OCI-LY7 (cell line): ENCODE data around the gene DISC1. TPM values are rescaled to one million over a fixed set of nuclear protein-coding genes. Genes with fewer than 3 reads are reported as not detected.

Experiments
- BruUV-seq: library from RNA; stranded (reverse); fragments of 400-500 nt; replicated peaks from 2 replicates; lab custom pipeline; 2021; lab: Mats Ljungman, UMichigan
- CTCF ChIA-PET: fragments of 300-600 bp; sonication (Branson Sonifier 250); formaldehyde crosslinking; loops from one replicate; lab custom pipeline; 2022; ENCODE audit warnings: antibody characterized with exemption; ENCODE audit not compliant: unreplicated experiment; lab: Charles Lee
- POLR2A ChIA-PET: fragments of 300-600 bp; sonication (Branson Sonifier 250); formaldehyde crosslinking; loops from one replicate; lab custom pipeline; 2022; ENCODE audit warnings: antibody characterized with exemption; lab: Charles Lee
- DNase-seq: peaks from one replicate; pipeline ENCODE4 v3.0.0-alpha.2; 2015; ENCODE audit warnings: low spot score
- H2AFZ ChIP-seq: fragments of 200-600 bp; sonication (generic), shearing (Covaris generic); 2 replicates; pipeline ENCODE4 v1.6.1; 2014; ENCODE audit warnings: mild to moderate bottlenecking, antibody characterized with exemption, low read length, moderate library complexity
- H3K27ac ChIP-seq: fragments of 200-600 bp; sonication (generic); 2 replicates; pipeline ENCODE4 v1.5.1; 2014; ENCODE audit warnings: mixed run types, low read depth, mild to moderate bottlenecking, moderate library complexity, low read length, inconsistent platforms; ENCODE audit not compliant: poor library complexity, severe bottlenecking
- H3K36me3 ChIP-seq: fragments of 200-600 bp; sonication (generic); 2 replicates; pipeline ENCODE4 v1.6.1; 2014; ENCODE audit warnings: mild to moderate bottlenecking, antibody characterized with exemption, low read length, moderate library complexity, mixed read lengths; ENCODE audit not compliant: insufficient read depth
- H3K4me1 ChIP-seq: fragments of 200-600 bp; sonication (generic); 2 replicates; pipeline ENCODE4 v1.5.1; 2014; ENCODE audit warnings: mild to moderate bottlenecking, low read length; ENCODE audit not compliant: insufficient read depth, poor library complexity, severe bottlenecking
- H3K4me2 ChIP-seq: fragments of 200-600 bp; sonication (generic); 2 replicates; pipeline ENCODE4 v1.6.1; 2014; ENCODE audit warnings: mild to moderate bottlenecking, low read length
- H3K4me3 ChIP-seq: fragments of 200-600 bp; sonication (generic); 2 replicates; pipeline ENCODE4 v1.5.1; 2014; ENCODE audit warnings: mild to moderate bottlenecking, low read depth, low read length; ENCODE audit not compliant: poor library complexity, severe bottlenecking
- H3K79me2 ChIP-seq: fragments of 200-600 bp; sonication (generic); 2 replicates; pipeline ENCODE4 v1.6.1; 2016; ENCODE audit warnings: low read depth, mild to moderate bottlenecking, low read length, moderate library complexity, mixed read lengths; ENCODE audit not compliant: insufficient read depth
- H3K9me2 ChIP-seq: fragments of 200-600 bp; sonication (generic); 2 replicates; pipeline ENCODE4 v1.6.1; 2016; ENCODE audit warnings: mild to moderate bottlenecking, low read length, mixed read lengths; ENCODE audit not compliant: insufficient read depth
- H3K9me3 ChIP-seq: fragments of 200-600 bp; sonication (generic); 2 replicates; pipeline ENCODE4 v1.6.1; 2014; ENCODE audit warnings: mild to moderate bottlenecking, mixed run types, low read length, mixed read lengths
- H4K20me1 ChIP-seq: fragments of 200-600 bp; sonication (generic); 2 replicates; pipeline ENCODE4 v1.6.1; 2014; ENCODE audit warnings: mild to moderate bottlenecking, antibody characterized with exemption, low read length, moderate library complexity, mixed read lengths; ENCODE audit not compliant: insufficient read depth
- CTCF ChIP-seq: fragments of 200-600 bp; sonication (generic); conservative IDR thresholded peaks from 2 replicates; pipeline ENCODE4 v1.5.1; 2014; ENCODE audit warnings: mild to moderate bottlenecking, antibody characterized with exemption, low read length, moderate library complexity, mixed read lengths
- EZH2phosphoT487 ChIP-seq: fragments of 200-600 bp; sonication (generic); IDR thresholded peaks from 2 replicates; pipeline ENCODE4 v1.6.1; 2018; ENCODE audit warnings: low read depth, borderline replicate concordance, mild to moderate bottlenecking, mixed run types, antibody characterized with exemption, low read length, moderate library complexity, mixed read lengths
- intact Hi-C: fragments of 100-400 bp; cut with micrococcal nuclease; formaldehyde crosslinking; loops from one replicate; pipeline ENCODE4 v1.10.0; 2022; ENCODE audit not compliant: unreplicated experiment
- total RNA-seq, 2 experiments: library from RNA; depleted of rRNA in 1 of 2; stranded (reverse); fragments of >200 nt in 1 of 2; shearing (Covaris generic) in 1 of 2; gene quantifications; 2 replicates each; pipeline ENCODE4 v1.2.3, GENCODE V29; 2014 to 2022

Gene DISC1
- total RNA-seq, 2 experiments from 2014 or later = 0.91 TPM; not detected in 1

- no peaks in the 10 kb centered on the region for H3K36me3 ChIP-seq
- no peak overlapping the region for H3K4me3 ChIP-seq
- H3K4me2 ChIP-seq = no peak overlapping the region
- no peaks in the 10 kb centered on the region for H4K20me1 ChIP-seq
- no peak for DNase-seq
- no peak overlapping the region for H3K27ac ChIP-seq
- POLR2A ChIA-PET = no interaction called here
- no peak overlapping the region for H2AFZ ChIP-seq
- H3K9me2 ChIP-seq = no peaks in the 10 kb centered on the region
- no peaks in the 10 kb centered on the region for H3K9me3 ChIP-seq
- BruUV-seq = no TSS peak
- CTCF ChIA-PET = no interaction called here
- intact Hi-C loops = no loop called here
- no peaks in the 10 kb centered on the region for H3K79me2 ChIP-seq
- TF ChIP-seq EZH2phosphoT487 (no peak), CTCF (no peak)
- H3K4me1 ChIP-seq = no peaks in the 10 kb centered on the region
These were observed 50.9 kb downstream of the DISC1 start for GRCh38 chr1:231677442-231677841.

- H3K9me3 ChIP-seq = no peaks in the 10 kb centered on the region
- TF ChIP-seq CTCF (no peak), EZH2phosphoT487 (no peak)
- no peaks in the 10 kb centered on the region for H3K36me3 ChIP-seq
- ChIA-PET CTCF (no interaction called here), POLR2A (no interaction called here)
- intact Hi-C loops = no loop called here
- H4K20me1 ChIP-seq = no peaks in the 10 kb centered on the region
- H3K4me1 ChIP-seq = no peaks in the 10 kb centered on the region
- H3K4me3 ChIP-seq = no peak overlapping the region
- no peak overlapping the region for H3K4me2 ChIP-seq
- no peaks in the 10 kb centered on the region for H3K9me2 ChIP-seq
- BruUV-seq = no TSS peak
- H3K79me2 ChIP-seq = no peaks in the 10 kb centered on the region
- H3K27ac ChIP-seq = no peak overlapping the region
- no peak overlapping the region for H2AFZ ChIP-seq
- no peak for DNase-seq
These were observed 51.4 kb downstream of the DISC1 start for GRCh38 chr1:231678011-231678432.

GRCh38 chr1:231679109-231679508, 52.5 kb downstream of the DISC1 start:
- BruUV-seq = no TSS peak
- no peak for DNase-seq
- Histone ChIP-seq H2AFZ (no peak overlapping the region), H3K36me3 (no peaks in the 10 kb centered on the region), H3K4me2 (no peak overlapping the region), H3K79me2 (no peaks in the 10 kb centered on the region), H3K9me2 (no peaks in the 10 kb centered on the region), H3K9me3 (no peaks in the 10 kb centered on the region), H3K4me3 (no peak overlapping the region), H3K4me1 (no peaks in the 10 kb centered on the region), H3K27ac (no peak overlapping the region), H4K20me1 (no peaks in the 10 kb centered on the region)
- POLR2A ChIA-PET = no interaction called here
- intact Hi-C loops = no loop called here
- CTCF ChIA-PET = no interaction called here
- no peak for TF ChIP-seq EZH2phosphoT487
- no peak for TF ChIP-seq CTCF
